GM18520 (cell line): ENCODE measurements around the gene CUEDC1.
A peak's percentile ranks its signal among the peaks of the same experiment; 100 is the strongest.

ENCODE experiments used
- ATAC-seq: cut with Tn5 transposase; IDR thresholded peaks from one replicate; pipeline ENCODE4 v1.9.1; 2021; ENCODE audit not compliant: unreplicated experiment

Gene CUEDC1, protein sequence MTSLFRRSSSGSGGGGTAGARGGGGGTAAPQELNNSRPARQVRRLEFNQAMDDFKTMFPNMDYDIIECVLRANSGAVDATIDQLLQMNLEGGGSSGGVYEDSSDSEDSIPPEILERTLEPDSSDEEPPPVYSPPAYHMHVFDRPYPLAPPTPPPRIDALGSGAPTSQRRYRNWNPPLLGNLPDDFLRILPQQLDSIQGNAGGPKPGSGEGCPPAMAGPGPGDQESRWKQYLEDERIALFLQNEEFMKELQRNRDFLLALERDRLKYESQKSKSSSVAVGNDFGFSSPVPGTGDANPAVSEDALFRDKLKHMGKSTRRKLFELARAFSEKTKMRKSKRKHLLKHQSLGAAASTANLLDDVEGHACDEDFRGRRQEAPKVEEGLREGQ

GRCh38 chr17:57955183-57955931 is at the start of gene CUEDC1:
CUEDC1 (minus strand) TSS chr17:57955412; CDS start chr17:57885564, 69,848 bp downstream.
- no peak for ATAC-seq

- ATAC-seq: no peak
Measured at GRCh38 chr17:58004060-58004459, 48.8 kb upstream of the CUEDC1 start.

DNA sequence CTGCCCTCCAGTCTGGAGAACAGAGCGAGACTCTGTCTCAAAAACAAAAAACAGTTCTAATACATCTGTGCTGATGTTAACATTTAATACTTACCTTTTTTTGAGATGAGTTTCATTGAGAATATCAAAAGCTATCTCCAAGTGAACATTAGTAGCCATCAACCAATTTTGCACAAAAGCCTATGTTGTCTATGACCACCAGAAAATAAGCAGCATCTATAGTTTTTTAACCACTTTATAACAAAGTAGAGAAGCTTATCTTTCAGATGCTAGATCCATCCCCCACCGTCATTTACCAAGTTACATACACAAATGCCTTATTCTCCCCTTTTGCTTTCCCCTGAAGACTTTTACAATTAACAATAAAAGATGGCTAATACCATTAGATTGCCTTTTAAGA is 47.8 kb upstream of the CUEDC1 start:
- ATAC-seq: no peak

DNA sequence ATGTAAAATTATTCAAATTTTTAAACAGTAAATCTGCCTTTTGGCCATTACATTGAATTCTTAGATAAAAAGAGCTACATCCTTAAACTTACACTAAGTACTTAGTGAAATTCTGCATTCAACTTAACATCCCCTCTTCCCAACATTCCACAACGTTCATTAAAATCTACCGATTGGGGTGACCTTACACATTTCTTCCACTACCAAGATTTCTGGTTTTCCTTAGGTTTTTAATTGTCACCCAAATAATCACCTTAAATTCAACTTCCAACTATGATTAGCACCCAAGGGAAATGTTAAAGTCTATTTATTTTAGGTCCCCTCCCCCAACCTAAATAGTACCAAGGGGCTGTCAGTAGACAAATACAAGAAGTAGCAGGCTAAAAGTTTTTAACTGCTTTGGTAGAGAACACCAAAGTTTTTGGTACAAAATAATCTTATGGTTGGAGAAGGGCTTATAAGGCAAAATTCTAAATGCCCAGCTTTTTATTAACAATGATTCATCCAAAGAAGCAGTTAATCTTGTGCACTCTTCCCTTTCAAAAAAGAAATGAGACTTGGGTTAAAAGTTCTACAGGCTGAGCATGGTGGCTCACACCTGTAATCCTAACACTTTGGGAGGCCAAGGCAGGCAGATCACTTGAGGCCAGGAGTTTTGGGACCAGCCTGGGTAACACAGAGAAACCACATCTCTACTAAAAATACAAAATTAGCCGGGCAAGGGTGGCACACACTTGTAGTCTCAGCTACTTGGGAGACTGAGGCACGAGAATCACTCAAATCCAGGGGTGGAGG is 47.1 kb upstream of the CUEDC1 start:
- no peak for ATAC-seq

DNA sequence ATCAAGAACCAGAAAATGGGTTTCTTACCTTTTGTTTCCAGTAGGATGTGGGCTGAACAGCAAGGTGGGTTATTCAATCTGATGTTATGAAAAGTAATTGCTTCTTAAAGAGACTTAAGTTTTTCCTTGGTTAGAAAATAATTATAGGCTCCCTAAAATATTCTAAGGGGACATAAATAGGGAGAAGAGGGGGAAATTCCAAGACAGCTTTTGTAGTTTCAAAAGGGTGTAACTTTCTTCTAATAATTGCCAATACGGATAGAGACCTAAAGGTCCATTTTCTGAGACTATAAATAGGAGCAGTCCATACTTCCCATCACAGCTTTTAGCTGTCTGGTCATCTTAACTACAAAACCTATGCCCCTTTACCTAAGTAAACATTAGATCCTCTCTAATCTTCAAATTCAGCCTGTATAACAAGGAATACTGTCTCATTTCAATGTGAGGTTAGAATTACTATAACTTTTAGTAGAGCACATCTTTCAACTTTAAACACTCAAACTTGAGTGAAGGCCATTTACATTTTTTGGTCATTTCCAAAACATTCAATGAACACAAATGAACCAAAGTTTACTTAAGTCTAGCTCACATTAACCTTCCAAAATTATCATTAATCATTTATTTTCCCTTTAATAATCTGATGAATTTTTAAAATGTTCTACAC is 46.4 kb upstream of the CUEDC1 start:
- no peak for ATAC-seq

- no peak for ATAC-seq
Measured at GRCh38 chr17:57999496-58000017, 44.3 kb upstream of the CUEDC1 start.

DNA sequence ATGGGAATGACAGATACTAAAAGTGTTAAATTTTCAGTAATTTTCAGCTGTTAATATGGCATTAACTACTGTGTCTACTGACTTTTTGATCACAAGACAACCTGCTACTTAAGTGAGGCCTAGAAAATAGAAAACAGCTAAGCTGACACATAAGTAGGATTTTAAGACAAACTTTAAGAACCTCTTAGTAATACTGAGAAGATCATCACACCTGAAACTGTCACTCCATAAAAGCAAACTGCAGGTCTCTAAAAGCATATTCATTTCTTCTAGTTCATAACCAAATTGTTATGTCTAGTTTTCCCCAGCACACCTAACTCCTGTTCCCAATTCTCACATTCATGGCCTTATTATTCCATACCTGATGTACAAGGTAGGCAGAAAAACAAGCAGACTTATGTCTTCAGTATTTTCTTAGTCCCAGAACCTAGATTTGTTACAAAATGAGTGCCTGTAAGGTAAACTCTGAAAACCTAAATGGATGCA is 43.8 kb upstream of the CUEDC1 start:
- ATAC-seq: no peak

DNA sequence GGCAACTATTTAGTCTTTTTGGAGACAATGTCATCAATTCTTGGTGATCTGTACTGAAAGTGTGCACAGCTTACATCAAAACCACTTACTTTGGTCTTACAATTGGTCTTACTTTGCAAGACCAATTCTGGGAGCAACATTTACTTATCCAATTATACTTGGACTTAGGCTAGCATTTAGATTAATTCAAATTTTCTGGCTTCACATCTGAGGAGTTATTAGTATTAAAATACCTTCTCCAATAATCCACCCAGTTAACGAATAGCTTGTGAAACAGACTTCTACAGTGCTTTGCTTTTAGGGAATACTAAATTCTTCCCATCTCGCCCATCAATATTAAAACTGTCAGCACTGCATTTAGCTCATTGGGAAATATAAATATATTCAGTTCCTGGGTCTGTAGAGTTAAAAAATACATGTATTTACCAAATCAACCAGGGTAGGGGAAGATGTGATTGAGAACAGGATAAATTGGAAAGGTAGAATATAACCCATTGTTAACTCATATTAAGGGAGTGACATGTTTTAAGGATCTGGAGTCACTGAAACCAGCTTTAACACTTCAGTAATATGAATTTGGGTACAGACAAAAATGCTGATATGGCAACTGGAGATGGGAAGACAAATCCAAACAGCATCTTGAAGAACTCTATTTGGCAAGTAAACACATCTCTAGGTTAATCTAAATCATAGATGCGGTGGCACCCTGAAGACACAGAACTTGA is 42.0 kb upstream of the CUEDC1 start:
- no peak for ATAC-seq

- peak; percentile 43 for ATAC-seq
Measured at GRCh38 chr17:57995076-57995956, 40.1 kb upstream of the CUEDC1 start.

DNA sequence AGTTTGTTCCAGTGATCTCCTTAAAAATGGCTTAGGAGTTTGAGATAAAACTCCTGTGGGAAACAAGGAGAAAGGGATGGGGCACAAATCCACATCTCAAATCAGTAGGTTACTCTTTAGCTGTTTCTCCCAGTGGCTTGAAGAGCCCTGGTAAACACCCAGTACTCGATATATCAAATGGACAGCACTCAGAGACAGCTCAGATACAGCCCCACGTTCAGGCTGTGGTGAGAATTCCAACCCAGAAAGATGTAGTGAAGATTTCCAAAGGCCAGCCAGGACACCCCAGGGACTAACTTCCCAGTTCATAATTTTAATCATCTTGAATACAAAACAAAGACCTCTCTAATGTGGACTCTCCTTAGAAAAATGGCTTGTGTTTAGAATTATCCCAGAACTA is 39.2 kb upstream of the CUEDC1 start:
- ATAC-seq: no peak

- ATAC-seq: no peak
Measured at GRCh38 chr17:57993471-57994365, 38.5 kb upstream of the CUEDC1 start.

DNA sequence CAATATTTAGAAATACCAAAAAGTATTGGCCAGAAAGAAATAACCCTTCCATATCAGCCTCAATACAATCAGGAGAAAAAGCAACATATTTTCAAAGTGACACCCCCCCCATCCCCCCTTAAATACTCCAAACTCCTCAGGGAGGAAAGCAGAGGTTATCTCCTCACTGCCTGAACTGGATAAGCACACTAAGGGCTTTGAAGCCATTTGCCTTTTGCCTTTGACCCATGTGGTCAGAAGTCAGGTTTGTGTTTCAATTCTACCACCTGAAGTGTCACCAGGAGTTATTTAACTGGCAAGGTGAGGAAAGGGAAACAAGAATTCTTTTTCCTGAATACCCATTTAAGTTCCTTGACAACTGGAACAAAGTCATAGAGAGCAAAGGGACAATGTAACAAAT is 36.3 kb upstream of the CUEDC1 start:
- no peak for ATAC-seq

- ATAC-seq: no peak
Measured at GRCh38 chr17:57990037-57990436, 34.8 kb upstream of the CUEDC1 start.

GRCh38 chr17:57988301-57989250 is 33.4 kb upstream of the CUEDC1 start:
- peak; percentile 44 for ATAC-seq

GRCh38 chr17:57987581-57988300 is 32.5 kb upstream of the CUEDC1 start, which contains the start of gene VEZF1:
VEZF1 (minus strand) TSS chr17:57988254; CDS start chr17:57988111, 143 bp downstream.
- ATAC-seq: peak; percentile 41
